HG03175 (cell line): Measurements from ENCODE around the gene AVPI1.
"Not testable (repeated sequence)": the region's sequence is repeated elsewhere in the genome, so short reads cannot be mapped to it uniquely, and the experiment has no call there.

Experiments used
- ATAC-seq: cut with Tn5 transposase; IDR thresholded peaks from one replicate; pipeline ENCODE4 v1.9.1; 2021; ENCODE audit warnings: mild to moderate bottlenecking, moderate library complexity; ENCODE audit not compliant: unreplicated experiment

The AVPI1 gene

DNA sequence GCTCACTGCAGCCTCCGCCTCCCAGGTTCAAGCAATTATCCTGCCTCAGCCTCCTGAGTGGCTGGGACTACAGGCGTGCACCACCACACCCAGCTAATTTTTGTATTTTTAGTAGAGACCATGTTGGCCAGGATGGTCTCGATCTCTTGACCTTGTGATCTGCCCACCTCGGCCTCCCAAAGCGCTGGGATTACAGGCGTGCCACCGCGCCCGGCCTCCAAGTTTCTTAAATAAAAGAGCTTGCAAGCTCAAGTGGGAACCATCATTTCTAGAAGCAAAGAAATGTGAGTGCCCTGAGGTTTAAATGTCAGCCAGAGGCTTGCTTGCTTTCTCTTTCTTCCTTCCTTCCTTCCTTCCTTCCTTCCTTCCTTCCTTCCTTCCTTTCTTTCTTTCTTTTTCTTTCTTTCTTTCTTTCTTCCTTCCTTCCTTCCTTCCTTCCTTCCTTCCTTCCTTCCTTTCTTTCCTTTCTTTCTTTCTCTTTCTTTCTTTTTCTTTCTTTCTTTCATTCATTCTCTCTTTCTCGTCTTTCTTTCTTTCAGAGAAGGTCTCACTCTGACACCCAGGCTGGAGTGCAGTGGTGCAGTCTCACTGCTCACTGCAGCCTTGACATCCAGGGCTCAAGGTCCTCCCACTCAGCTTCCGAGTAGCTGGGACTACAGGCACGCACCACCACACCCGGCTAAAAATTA is 44.4 kb downstream of the AVPI1 start:
- not testable (repeated sequence) for ATAC-seq

- peak; percentile 7 for ATAC-seq
Measured at GRCh38 chr10:97640868-97641811, 45.9 kb downstream of the AVPI1 start.

GRCh38 chr10:97640174-97640867 is 46.7 kb downstream of the AVPI1 start, which contains the start of gene PI4K2A:
Gene PI4K2A, plus strand, starts transcription at chr10:97640671. Its CDS starts 72 bp downstream, at chr10:97640743.
- peak; percentile 98 for ATAC-seq

DNA sequence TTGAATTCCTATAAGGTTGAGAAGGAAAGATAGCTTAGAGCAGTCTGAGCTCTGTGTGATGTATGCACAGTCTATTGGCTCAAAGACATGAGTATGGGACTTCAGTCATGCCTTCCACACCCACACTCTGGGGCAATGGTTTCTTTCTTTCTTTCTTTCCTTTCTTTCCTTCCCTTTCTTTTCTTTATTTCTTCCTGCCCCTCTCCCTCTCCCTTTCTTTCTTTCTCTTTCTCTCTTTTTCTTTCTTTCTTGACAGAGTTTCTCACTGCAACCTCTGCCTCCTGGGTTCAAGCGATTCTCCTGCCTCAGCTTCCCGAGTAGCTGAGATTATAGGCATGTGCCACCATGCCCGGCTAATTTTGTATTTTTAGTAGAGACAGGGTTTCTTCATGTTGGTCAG is 48.0 kb downstream of the AVPI1 start:
- ATAC-seq, result not testable (repeated sequence)

DNA sequence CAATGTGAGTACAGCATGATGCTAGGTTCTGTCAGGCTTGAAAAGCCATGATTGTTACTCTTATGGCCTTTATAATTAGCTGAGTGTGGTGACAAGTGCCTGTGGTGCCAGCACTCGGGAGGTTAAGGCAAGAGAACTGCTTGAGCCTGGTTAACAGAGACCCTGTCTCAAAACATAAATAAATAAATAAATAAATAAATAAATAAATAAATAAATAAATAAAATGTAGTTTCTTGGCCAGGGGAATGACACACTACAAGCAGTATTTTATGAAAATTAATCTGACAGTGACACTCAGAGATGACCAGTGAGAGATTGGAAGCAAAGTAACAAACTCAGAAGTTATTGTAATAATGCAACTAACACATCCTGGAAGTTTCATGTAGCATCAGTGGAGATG is 51.5 kb downstream of the AVPI1 start:
- ATAC-seq, result no peak

GRCh38 chr10:97633921-97634320 is 53.1 kb downstream of the AVPI1 start:
- ATAC-seq, result no peak

- peak; percentile 100 for ATAC-seq
Measured at GRCh38 chr10:97632949-97633884, 53.8 kb downstream of the AVPI1 start, which contains the start of gene MORN4. Gene MORN4, minus strand, starts transcription at chr10:97633500. Its CDS starts 13,847 bp downstream, at chr10:97619653.

DNA sequence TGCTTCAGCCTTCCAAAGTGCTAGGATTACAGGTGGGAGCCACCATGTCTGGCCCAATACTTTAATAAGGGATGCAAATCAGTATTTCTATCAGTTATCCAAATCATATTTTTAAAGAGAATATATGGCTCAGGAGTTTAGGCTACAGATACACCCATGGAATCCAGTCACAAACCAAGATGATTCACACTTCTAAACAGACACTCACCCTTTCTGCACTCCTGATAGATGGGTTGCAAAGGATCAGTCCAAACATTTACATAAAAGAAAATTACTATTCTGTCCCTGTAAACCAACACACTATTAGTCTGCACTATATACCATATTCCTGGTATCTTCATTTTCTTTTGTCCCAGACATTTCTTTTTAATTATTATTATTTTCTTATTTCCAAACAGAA is 55.9 kb downstream of the AVPI1 start:
- ATAC-seq, result no peak

DNA sequence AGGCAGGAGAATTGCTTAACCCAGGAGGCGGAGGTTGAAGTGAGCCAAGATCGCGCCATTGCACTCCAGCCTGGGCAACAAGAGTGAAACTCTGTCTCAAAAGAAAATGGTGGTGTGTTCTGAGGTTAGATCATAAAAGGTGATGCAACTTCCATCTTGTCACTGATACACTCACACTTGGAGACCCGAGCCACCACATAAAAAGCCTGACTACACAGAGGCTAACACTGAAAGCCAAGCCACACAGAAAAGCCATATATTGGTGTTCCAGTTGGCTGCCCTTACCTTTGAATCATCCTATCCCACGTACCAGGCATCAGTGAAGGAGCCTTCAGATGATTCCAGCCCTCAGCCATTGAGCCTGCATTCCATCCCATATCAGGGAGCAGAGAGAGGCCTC is 57.8 kb downstream of the AVPI1 start:
- ATAC-seq, result no peak

- ATAC-seq, result no peak
Measured at GRCh38 chr10:97628228-97628627, 58.8 kb downstream of the AVPI1 start.

DNA sequence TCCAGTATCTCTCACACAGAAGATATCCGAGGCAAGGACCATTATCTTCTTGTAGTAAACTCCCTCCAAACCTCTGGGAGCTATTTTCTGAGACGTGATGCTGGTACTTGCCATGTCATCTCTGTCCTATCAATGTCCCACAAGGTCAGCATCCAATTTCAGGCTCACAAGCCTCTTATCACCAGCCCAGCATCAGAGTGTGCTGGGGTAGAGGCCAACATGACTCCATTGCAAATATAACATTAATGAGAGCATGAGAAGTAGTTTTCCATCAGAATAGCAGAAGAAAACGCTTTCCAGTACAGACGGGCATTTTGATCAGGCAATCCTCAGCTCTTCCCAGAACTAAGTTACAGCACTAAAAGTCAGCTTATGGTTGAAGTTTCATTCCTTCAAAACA is 59.3 kb downstream of the AVPI1 start:
- no peak for ATAC-seq
